Heart left ventricle (tissue), 16 donors: ENCODE data around the gene SMTNL1. TPM values are rescaled to one million over a fixed set of nuclear protein-coding genes. Genes with fewer than 3 reads are reported as not detected.

Source experiments
- ATAC-seq, 4 donors: fragments of 200-7000 bp; cut with Tn5 transposase; one replicate each; pipeline ENCODE4 v1.9.1; 2020 to 2022; ENCODE audit warnings: moderate library complexity in 4 of 4, mild to moderate bottlenecking in 3 of 4, moderate number of reproducible peaks in 1 of 4
- DNase-seq, 5 donors: peaks; one replicate each; pipeline ENCODE4 v3.0.0-alpha.2; 2020
- H3K27ac ChIP-seq, 12 donors: fragments of 200-600 bp; sonication (generic) in 4 of 12; one replicate each; pipeline versions ENCODE4 v1.5.0 to v1.8.0; 2016 to 2022; ENCODE audit warnings: mild to moderate bottlenecking in 2 of 12
- H3K27me3 ChIP-seq, 9 donors: fragments of 200-600 bp; sonication (generic) in 2 of 9; one replicate each; pipeline versions ENCODE4 v1.5.1 to v1.8.0; 2016 to 2022; ENCODE audit warnings: mild to moderate bottlenecking in 3 of 9
- H3K36me3 ChIP-seq, 9 donors: fragments of 200-600 bp; sonication (generic) in 2 of 9; one replicate each; pipeline versions ENCODE4 v1.5.0 to v1.8.0; 2018 to 2022; ENCODE audit warnings: mild to moderate bottlenecking in 2 of 9
- H3K4me1 ChIP-seq, 12 donors: fragments of 200-600 bp; sonication (generic) in 4 of 12; one replicate each; pipeline versions ENCODE4 v1.5.0 to v1.8.0; 2016 to 2022; ENCODE audit warnings: mild to moderate bottlenecking in 3 of 12
- H3K4me3 ChIP-seq, 12 donors: fragments of 200-600 bp; sonication (generic) in 4 of 12; one replicate each; pipeline versions ENCODE4 v1.5.0 to v1.8.0; 2017 to 2022; ENCODE audit warnings: mild to moderate bottlenecking in 9 of 12, moderate library complexity in 4 of 12
- H3K9me3 ChIP-seq, 12 donors: fragments of 200-600 bp; sonication (generic) in 4 of 12; one replicate each; pipeline versions ENCODE4 v1.5.0 to v1.8.0; 2016 to 2022; ENCODE audit warnings: mild to moderate bottlenecking in 1 of 12
- CTCF ChIP-seq, 12 donors: fragments of 200-600 bp; sonication (generic) in 4 of 12; IDR thresholded peaks; one replicate each; pipeline versions ENCODE4 v1.5.0 to v1.8.0; 2018 to 2022; ENCODE audit warnings: antibody characterized with exemption in 12 of 12, mild to moderate bottlenecking in 5 of 12
- POLR2A ChIP-seq, 2 donors: fragments of 450-650 bp; IDR thresholded peaks; one replicate each; pipeline ENCODE4 v1.6.1; 2017; ENCODE audit warnings: antibody characterized with exemption in 2 of 2, mild to moderate bottlenecking in 2 of 2, moderate library complexity in 2 of 2
- WGBS, 4 donors: extraction: QIAGEN DNeasy Blood & Tissue Kit in 2 of 4; methylation state at CpG; one replicate each; pipeline versions ENCODE4 v1.1.5 to v1.1.7; 2013 to 2018; 5-methylcytosine and 5-hydroxymethylcytosine counted together
- intact Hi-C, 10 donors: fragments of 100-400 bp; cut with DNase I; formaldehyde crosslinking; loops; one replicate each; pipeline versions ENCODE4 v1.11.1 to v1.14.2; 2022
- polyA plus RNA-seq, 2 donors: library from polyadenylated mRNA; stranded (reverse); fragments of 200-250 nt; gene quantifications; one replicate each; pipeline ENCODE4 v1.2.3, GENCODE V29; 2013
- total RNA-seq, 9 donors: library from RNA; depleted of rRNA in 2 of 9; stranded (reverse); fragments of >200 nt in 2 of 9; fragmentation: NEBNext Ultra II Directional in 3 of 9; extraction: Animal tissue kit (Norgen Biotek cat#: 25700) in 3 of 9; gene quantifications; one replicate each; pipeline versions ENCODE4 v1.1.0 to v1.2.4, GENCODE V29; 2016 to 2023
- donor health status: ischemic (EF 13 %, LVEDD 7.1; RV severe dilation, severe dysfunction).
- donor health status: healthy with polysubstance abuse.
- donor health status: DM: no; HTN: yes; CAD: no.
- donor health status: DM: no; HTN: no; CAD: no.
- donor health status: ischemic (EF 25% LVEDD 6.9; RV normal size, moderate dysfunction).
- donor health status: ischemic (EF 25% LVEDD 5.7; RV mildly dilated, moderate dysfunction).
- donor health status: healthy.
- donor health status: DM: yes; HTN: yes; CAD: no.
- donor health status: ischemic (EF 35%, LVEDD 5.7; RV mildly dilated, moderate dysfunction).
- donor health status: nonischemic (EF 11% LVEDD 7.7; RV severe dilation, severe dysfunction).
- donor health status: DM: yes; HTN: yes; CAD: no.
- donor health status: PGD.
- donor health status: ischemic (EF 29% LVEDD 5.4; RV normal size, mild dysfunction).
- donor health status: nonischemic (EF 23%, LVEDD 6.1; RV moderate dilation, normal function).

SMTNL1 gene
- total and polyA plus RNA-seq, 11 donors, result not detected

GRCh38 chr11:57501953-57502352 lies 35.4 kb upstream of the SMTNL1 start:
- DNase-seq, result peak in 2 of 5 donors; percentile 49 to 71
- ATAC-seq, result peak in 2 of 4 donors; percentile 28 to 38
- WGBS, 4 donors, result 54 to 63% (median 60%) methylated on average over 4 of the region's 4 CpGs
- H3K27ac ChIP-seq, result peak overlapping the region in 8 of 12 donors; percentile 12 to 81 (median 26)
- H3K4me1 ChIP-seq, result peaks cover 5 to 35% (median 20%) of the 10 kb centered on the region in 12 donors
- H3K36me3 ChIP-seq, result peaks cover 0 to 32% (median 0%) of the 10 kb centered on the region in 9 donors
- H3K4me3 ChIP-seq, result no peak overlapping the region
- no peak for TF ChIP-seq CTCF (IDR thresholded peaks at IDR 0.05)
- TF ChIP-seq POLR2A (IDR thresholded peaks at IDR 0.05), result no peak
- intact Hi-C loops, result loop anchor here in 1 of 10 donors (2.0 kb wide), 1 partner anchor 13 kb away; the partner anchor contains the start of gene SLC43A1
- H3K9me3 ChIP-seq, result no peaks in the 10 kb centered on the region
- H3K27me3 ChIP-seq, result no peaks in the 10 kb centered on the region

- 93 to 98% (median 96%) methylated on average over 3 of the region's 3 CpGs for WGBS, 4 donors
- TF ChIP-seq POLR2A (IDR thresholded peaks at IDR 0.05) (no peak), CTCF (IDR thresholded peaks at IDR 0.05) (no peak)
- DNase-seq, result no peak
- no peak overlapping the region for H3K4me3 ChIP-seq
- H3K27me3 ChIP-seq, result no peaks in the 10 kb centered on the region
- peaks cover 5 to 35% (median 20%) of the 10 kb centered on the region in 12 donors for H3K4me1 ChIP-seq
- intact Hi-C loops, result no loop called here
- peak overlapping the region in 8 of 12 donors; percentile 12 to 81 (median 26) for H3K27ac ChIP-seq
- H3K9me3 ChIP-seq, result no peaks in the 10 kb centered on the region
- peaks cover 0 to 29% (median 0%) of the 10 kb centered on the region in 9 donors for H3K36me3 ChIP-seq
- ATAC-seq, result no peak
Measured at GRCh38 chr11:57502376-57502775, 35.0 kb upstream of the SMTNL1 start.

- intact Hi-C loops, result no loop called here
- Histone ChIP-seq H3K4me1 (peaks cover 5 to 35% (median 20%) of the 10 kb centered on the region in 12 donors), H3K9me3 (no peaks in the 10 kb centered on the region), H3K36me3 (peaks cover 0 to 25% (median 0%) of the 10 kb centered on the region in 9 donors), H3K27ac (no peak overlapping the region), H3K4me3 (no peak overlapping the region), H3K27me3 (no peaks in the 10 kb centered on the region)
- DNase-seq (no peak), ATAC-seq (no peak)
- TF ChIP-seq POLR2A (IDR thresholded peaks at IDR 0.05), result no peak
- TF ChIP-seq CTCF (IDR thresholded peaks at IDR 0.05), result no peak
Measured at GRCh38 chr11:57502870-57503269, 34.5 kb upstream of the SMTNL1 start.

GRCh38 chr11:57504511-57504910 lies 32.9 kb upstream of the SMTNL1 start:
- Histone ChIP-seq H3K36me3 (peaks cover 0 to 25% (median 0%) of the 10 kb centered on the region in 9 donors), H3K4me3 (no peak overlapping the region), H3K27me3 (no peaks in the 10 kb centered on the region), H3K27ac (no peak overlapping the region), H3K4me1 (peaks cover 0 to 23% (median 10%) of the 10 kb centered on the region in 12 donors), H3K9me3 (no peaks in the 10 kb centered on the region)
- ATAC-seq (no peak), DNase-seq (no peak)
- intact Hi-C loops, result no loop called here
- TF ChIP-seq CTCF (IDR thresholded peaks at IDR 0.05), result no peak
- no peak for TF ChIP-seq POLR2A (IDR thresholded peaks at IDR 0.05)
- WGBS, 4 donors, result 75 to 93% (median 89%) methylated on average over 4 of the region's 4 CpGs
